D721Med (cell line): Measurements from ENCODE around the gene RALGPS1.

Source experiments
- DNase-seq: peaks from one replicate; pipeline ENCODE4 v3.0.0; 2011; ENCODE audit warnings: low spot score; ENCODE audit not compliant: insufficient read length
- FAIRE-seq: peaks from 2 replicates; lab custom pipeline; 2011; peaks lifted over from hg19 to GRCh38; lab: Jason Lieb, UNC
- TF ChIP-seq, protein P1 (sequence below): IDR thresholded peaks from 2 replicates; pipeline ENCODE4 v1.5.1; 2012; ENCODE audit warnings: mild to moderate bottlenecking, control low read depth; ENCODE audit not compliant: insufficient read depth; ENCODE audit errors: missing control alignments

Gene RALGPS1

DNA sequence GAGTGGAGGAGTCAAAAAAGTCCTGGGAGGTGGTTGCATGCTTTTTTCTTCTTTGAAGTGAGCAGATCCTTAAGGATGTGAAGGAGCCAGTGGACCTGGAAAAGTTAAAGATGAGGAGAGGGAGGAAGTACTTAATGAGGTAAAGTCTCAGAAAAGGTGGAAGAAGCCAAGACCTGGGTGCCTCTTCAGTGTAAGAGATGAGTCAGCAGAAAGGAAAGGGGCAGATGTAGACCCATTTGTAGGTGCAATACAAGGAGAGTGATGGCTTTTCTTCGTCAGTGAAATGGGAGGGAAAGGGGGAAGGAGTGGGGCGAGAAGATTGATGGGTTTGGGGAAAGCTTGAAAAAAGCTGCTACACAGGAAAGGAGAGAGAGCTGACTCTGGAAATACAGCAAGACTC, 124.9 kb downstream of the RALGPS1 start:
- FAIRE-seq (no peak), DNase-seq (no peak)

DNA sequence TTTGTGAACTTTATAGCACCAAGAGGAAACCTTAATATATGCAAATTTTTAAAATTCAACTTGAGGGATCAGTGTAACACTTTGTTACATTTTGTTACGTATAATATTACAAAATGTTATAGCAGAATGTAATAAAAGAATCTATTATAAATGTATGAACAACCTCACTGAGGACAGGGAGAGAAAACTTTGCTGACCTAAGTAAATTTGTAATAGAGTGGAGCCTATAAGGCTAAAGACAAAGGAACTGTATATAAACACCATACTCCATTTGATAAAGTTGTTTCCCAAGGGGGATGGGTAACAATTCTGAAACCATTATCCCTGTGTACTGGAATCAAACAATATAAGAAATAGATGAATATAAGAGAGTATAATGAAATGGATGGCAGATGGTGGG, 130.6 kb downstream of the RALGPS1 start:
- TF ChIP-seq, protein P1, sequence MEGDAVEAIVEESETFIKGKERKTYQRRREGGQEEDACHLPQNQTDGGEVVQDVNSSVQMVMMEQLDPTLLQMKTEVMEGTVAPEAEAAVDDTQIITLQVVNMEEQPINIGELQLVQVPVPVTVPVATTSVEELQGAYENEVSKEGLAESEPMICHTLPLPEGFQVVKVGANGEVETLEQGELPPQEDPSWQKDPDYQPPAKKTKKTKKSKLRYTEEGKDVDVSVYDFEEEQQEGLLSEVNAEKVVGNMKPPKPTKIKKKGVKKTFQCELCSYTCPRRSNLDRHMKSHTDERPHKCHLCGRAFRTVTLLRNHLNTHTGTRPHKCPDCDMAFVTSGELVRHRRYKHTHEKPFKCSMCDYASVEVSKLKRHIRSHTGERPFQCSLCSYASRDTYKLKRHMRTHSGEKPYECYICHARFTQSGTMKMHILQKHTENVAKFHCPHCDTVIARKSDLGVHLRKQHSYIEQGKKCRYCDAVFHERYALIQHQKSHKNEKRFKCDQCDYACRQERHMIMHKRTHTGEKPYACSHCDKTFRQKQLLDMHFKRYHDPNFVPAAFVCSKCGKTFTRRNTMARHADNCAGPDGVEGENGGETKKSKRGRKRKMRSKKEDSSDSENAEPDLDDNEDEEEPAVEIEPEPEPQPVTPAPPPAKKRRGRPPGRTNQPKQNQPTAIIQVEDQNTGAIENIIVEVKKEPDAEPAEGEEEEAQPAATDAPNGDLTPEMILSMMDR, result no peak
- no peak for FAIRE-seq
- no peak for DNase-seq

More for the DNA sequence above, 124.9 kb downstream of the RALGPS1 start:
- TF ChIP-seq, protein P1, result no peak

DNA sequence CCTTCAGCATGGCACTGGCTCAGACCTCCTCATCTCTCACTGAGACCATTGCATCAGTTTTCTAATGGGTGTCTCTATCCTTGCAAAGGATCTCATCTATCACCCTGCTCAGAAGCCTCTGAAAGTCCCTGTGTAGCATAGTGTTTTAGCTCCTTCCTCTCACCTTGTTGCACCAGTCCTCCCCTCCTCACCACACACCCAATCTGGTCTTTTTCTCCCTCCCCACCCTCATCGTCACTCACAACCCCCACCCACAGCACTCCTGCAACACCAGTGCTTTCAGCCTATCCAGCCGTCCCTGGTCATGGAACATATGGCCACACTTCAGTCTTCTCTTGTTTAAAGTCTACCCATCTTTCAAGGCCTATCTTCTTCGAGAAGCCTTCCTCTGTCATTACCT, 133.4 kb downstream of the RALGPS1 start:
- FAIRE-seq (no peak), DNase-seq (no peak)
- TF ChIP-seq, protein P1, result no peak

GRCh38 chr9:127049044-127049443, 134.5 kb downstream of the RALGPS1 start:
- FAIRE-seq (no peak), DNase-seq (no peak)
- TF ChIP-seq, protein P1, result no peak

- no peak for DNase-seq
- no peak for FAIRE-seq
- TF ChIP-seq, protein P1, result no peak
These were observed 135.0 kb downstream of the RALGPS1 start for GRCh38 chr9:127049581-127049980.

DNA sequence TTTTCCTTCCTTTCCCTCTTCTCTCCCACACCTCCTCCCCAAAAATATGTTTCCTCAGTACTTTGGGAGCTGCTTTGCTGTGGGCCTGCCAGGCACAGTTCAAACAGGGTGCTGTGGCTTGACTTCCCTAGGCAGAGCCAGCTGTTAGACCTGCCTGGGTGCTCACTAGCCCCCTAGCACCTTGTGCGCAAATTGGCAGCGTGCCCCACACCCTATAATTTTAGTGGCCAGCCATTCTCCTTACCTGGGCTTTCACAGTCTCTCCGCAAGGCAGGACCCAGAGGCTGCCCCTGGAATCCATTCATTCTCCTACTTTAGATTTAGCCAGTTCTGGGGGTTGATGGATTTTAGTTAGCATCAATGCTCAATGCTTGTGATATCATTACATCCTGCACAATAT, 135.6 kb downstream of the RALGPS1 start:
- DNase-seq (no peak), FAIRE-seq (no peak)
- TF ChIP-seq, protein P1, result no peak

- FAIRE-seq (no peak), DNase-seq (no peak)
- TF ChIP-seq, protein P1, result no peak
These were observed 136.0 kb downstream of the RALGPS1 start for GRCh38 chr9:127050591-127051001.
